HepG2 (cell line): ENCODE data around the gene XPNPEP3. TPM values are rescaled to one million over a fixed set of nuclear protein-coding genes. Genes with fewer than 3 reads are reported as not detected.

Source experiments
- ARID5B ChIP-seq: IDR thresholded peaks from 2 replicates; pipeline ENCODE4 v1.4.0; 2020; ENCODE audit warnings: mild to moderate bottlenecking, missing genetic modification reagents
- CCDC6 ChIP-seq: sonication (generic); formaldehyde crosslinking; IDR thresholded peaks from 2 replicates; pipeline ENCODE4 v1.8.1; 2022; ENCODE audit warnings: mild to moderate bottlenecking, missing genetic modification reagents, moderate library complexity
- CENPT ChIP-seq: sonication (generic); formaldehyde crosslinking; IDR thresholded peaks from 2 replicates; pipeline ENCODE4 v1.8.0; 2022; ENCODE audit warnings: low read depth, mild to moderate bottlenecking, moderate library complexity, missing genetic modification reagents
- HNRNPLL ChIP-seq: fragments of 200-400 bp; formaldehyde crosslinking; IDR thresholded peaks from 2 replicates; pipeline ENCODE4 v1.6.1; 2017; ENCODE audit warnings: mild to moderate bottlenecking, low read depth, low read length; ENCODE audit not compliant: poor library complexity, severe bottlenecking
- MEF2D ChIP-seq: sonication (generic); formaldehyde crosslinking; IDR thresholded peaks from 2 replicates; pipeline ENCODE4 v1.5.1; 2020; ENCODE audit warnings: mild to moderate bottlenecking, missing genetic modification reagents
- NCOA2 ChIP-seq: sonication (generic); formaldehyde crosslinking; IDR thresholded peaks from 2 replicates; pipeline ENCODE4 v1.8.0; 2022; ENCODE audit warnings: inconsistent platforms
- POLR2AphosphoS5 ChIP-seq: IDR thresholded peaks from 2 replicates; pipeline ENCODE4 v1.6.1; 2012; ENCODE audit warnings: low read depth, low read length
- REST ChIP-seq, 2 experiments: IDR thresholded peaks; 2 replicates each; pipeline ENCODE4 v1.6.1; 2011 to 2012; ENCODE audit warnings: low read length in 2 of 2, borderline replicate concordance in 1 of 2, low read depth in 1 of 2, mild to moderate bottlenecking in 1 of 2, moderate library complexity in 1 of 2
- SNRNP70 ChIP-seq: fragments of 200-400 bp; formaldehyde crosslinking; IDR thresholded peaks from 2 replicates; pipeline ENCODE4 v1.6.1; 2017; ENCODE audit warnings: mild to moderate bottlenecking, low read depth, low read length, moderate library complexity
- SP1 ChIP-seq, 2 experiments: fragments of 450-650 bp in 1 of 2; sonication (generic) in 1 of 2; formaldehyde crosslinking in 1 of 2; IDR thresholded peaks; 2 replicates each; pipeline versions ENCODE4 v1.4.0 to v1.6.1; 2016 to 2020; ENCODE audit warnings: missing genetic modification reagents in 1 of 2
- SSRP1 ChIP-seq: IDR thresholded peaks from 2 replicates; pipeline ENCODE4 v1.6.1; 2016; ENCODE audit warnings: control low read depth
- UBTF ChIP-seq: sonication (generic); formaldehyde crosslinking; IDR thresholded peaks from 2 replicates; pipeline ENCODE4 v1.4.0; 2020; ENCODE audit warnings: mild to moderate bottlenecking, missing genetic modification reagents
- YEATS4 ChIP-seq: sonication (generic); formaldehyde crosslinking; IDR thresholded peaks from 2 replicates; pipeline ENCODE4 v1.4.0; 2020; ENCODE audit warnings: missing genetic modification reagents, borderline replicate concordance
- ZBTB7A ChIP-seq: sonication (generic); formaldehyde crosslinking; IDR thresholded peaks from 2 replicates; pipeline ENCODE4 v1.8.0; 2022; ENCODE audit warnings: mild to moderate bottlenecking, missing genetic modification reagents
- ZNF138 ChIP-seq: sonication (generic); formaldehyde crosslinking; IDR thresholded peaks from 2 replicates; pipeline ENCODE4 v1.5.0; 2020; ENCODE audit warnings: mild to moderate bottlenecking, low read depth, missing genetic modification reagents
- ZNF225 ChIP-seq: sonication (generic); formaldehyde crosslinking; IDR thresholded peaks from 2 replicates; pipeline ENCODE4 v1.4.0; 2020; ENCODE audit warnings: mild to moderate bottlenecking, missing genetic modification reagents
- ZNF263 ChIP-seq: sonication (generic); formaldehyde crosslinking; IDR thresholded peaks from 2 replicates; pipeline ENCODE4 v1.4.0; 2020; ENCODE audit warnings: missing genetic modification reagents
- ZNF607 ChIP-seq: sonication (generic); formaldehyde crosslinking; IDR thresholded peaks from 2 replicates; pipeline ENCODE4 v1.5.1; 2020; ENCODE audit warnings: missing genetic modification reagents, mild to moderate bottlenecking, borderline replicate concordance
- ZNF768 ChIP-seq: sonication (generic); formaldehyde crosslinking; IDR thresholded peaks from 2 replicates; pipeline ENCODE4 v1.4.0; 2020; ENCODE audit warnings: missing genetic modification reagents
- polyA plus RNA-seq, 8 experiments: library from polyadenylated mRNA; depleted of rRNA in 3 of 8; stranded (reverse) in 7 of 8; unstranded in 1 of 8; fragments of >200 nt; fragmentation: Illumina TruSeq in 4 of 8; extraction: Trizol in 4 of 8; gene quantifications; 2 replicates each; pipeline versions ENCODE4 v1.2.1 to v1.2.3, GENCODE V29; 2011 to 2016; ENCODE audit warnings: low read depth in 4 of 8, missing spikeins in 1 of 8, mixed read lengths in 1 of 8; ENCODE audit not compliant: insufficient read depth in 1 of 8
- total RNA-seq, 5 experiments: library from RNA; depleted of rRNA; stranded (reverse); fragments of >200 nt; fragmentation: Illumina TruSeq; extraction: Trizol; gene quantifications; 2 replicates each; pipeline ENCODE4 v1.2.3, GENCODE V29; 2016; ENCODE audit warnings: low read depth in 1 of 5

XPNPEP3 gene
- total and polyA plus RNA-seq, 2 of the 13 experiments (the other 11 are each of a cell fraction or from before 2014, with no cell fraction given) = 10.3 to 14.0 TPM

GRCh38 chr22:40950962-40951794 is 94.2 kb downstream of the XPNPEP3 start, which contains the start of gene RBX1 (continued):
- no peak for TF ChIP-seq ZNF263 (CRISPR knock-in tag)
- TF ChIP-seq SSRP1 (CRISPR knock-in tag) = no peak
- no peak for TF ChIP-seq ZNF225 (CRISPR knock-in tag)
- peak; percentile 37; the same call in 1 of the 2 replicates for TF ChIP-seq ZNF607
- TF ChIP-seq UBTF (CRISPR knock-in tag) = peak; percentile 96
- peak in 1 of 2 experiments; percentile 67; a peak in 1 of 4 replicates for TF ChIP-seq REST (IDR thresholded peaks at IDR 0.05; ENCODE audit: borderline replicate concordance in 1 of 2, low read depth in 1 of 2, low read length in 2 of 2)
- TF ChIP-seq POLR2AphosphoS5 = peak; percentile 79
- TF ChIP-seq HNRNPLL = no peak
- no peak for TF ChIP-seq ZNF768 (CRISPR knock-in tag)
- peak; percentile 76; the same call in 1 of the 2 replicates for TF ChIP-seq MEF2D (CRISPR knock-in tag)
- no peak for TF ChIP-seq SNRNP70
- 0 out of 2 replicates have a peak, but pooled peaks have one; percentile 16 for TF ChIP-seq ZBTB7A (CRISPR knock-in tag)
- TF ChIP-seq CENPT (CRISPR knock-in tag) = no peak
- TF ChIP-seq SP1 (IDR thresholded peaks at IDR 0.05) = no peak
- TF ChIP-seq SP1 (CRISPR knock-in tag; IDR thresholded peaks at IDR 0.05) = peak; percentile 98
- peak; percentile 21; the same call in 1 of the 2 replicates for TF ChIP-seq ARID5B
- TF ChIP-seq ZNF138 (CRISPR knock-in tag) = 0 out of 2 replicates have a peak, but pooled peaks have one; percentile 30
- TF ChIP-seq CCDC6 (CRISPR knock-in tag) = peak; percentile 76; the same call in 1 of the 2 replicates
- peak; percentile 15; the same call in 1 of the 2 replicates for TF ChIP-seq NCOA2 (CRISPR knock-in tag)
- peak; percentile 78 for TF ChIP-seq YEATS4 (CRISPR knock-in tag)
